ENCODE data around the gene ARFRP1. TPM values are rescaled to one million over a fixed set of nuclear protein-coding genes. Genes with fewer than 3 reads are reported as not detected.

The ARFRP1 gene
- total RNA-seq, 1 experiment from 2014 or later, result 74.0 TPM

DNA sequence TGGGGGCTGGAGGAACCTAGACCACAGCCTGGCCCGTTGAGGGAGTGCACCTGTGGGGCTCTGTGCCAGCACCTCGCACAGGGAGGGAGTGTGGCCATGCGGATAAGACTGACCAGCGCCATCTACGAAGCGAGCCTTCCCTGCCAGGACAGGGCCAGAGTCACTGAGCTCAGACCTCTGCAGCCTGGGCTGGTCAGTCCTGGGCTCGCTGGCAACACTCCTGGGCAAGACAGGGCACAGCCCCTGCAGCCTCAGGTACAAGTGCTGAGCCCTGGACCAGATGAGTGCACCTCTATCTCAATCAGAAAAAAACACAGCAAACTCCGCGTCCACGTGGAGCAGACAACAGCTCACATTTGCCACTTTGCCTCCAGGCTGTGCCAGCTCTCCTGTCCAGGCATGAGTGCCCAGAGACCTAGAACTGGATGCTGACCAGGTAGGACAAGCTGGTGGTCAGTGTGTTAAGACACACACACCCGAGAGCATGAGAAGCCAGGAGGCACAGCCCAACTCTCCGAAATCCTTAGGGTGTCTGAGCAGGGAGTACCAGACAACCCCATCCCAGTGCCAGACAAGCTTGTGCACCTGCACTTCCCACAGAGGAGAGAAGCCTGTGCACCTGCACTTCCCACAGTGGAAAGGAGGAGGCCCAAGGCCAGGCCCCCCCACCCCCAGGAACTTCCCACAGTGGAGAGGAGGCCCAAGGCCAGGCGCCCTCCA is 4.9 kb downstream of the ARFRP1 start:
- Mint-ChIP-seq H3K4me1 (ENCODE audit: low read depth, unreplicated experiment) (peaks cover 48% of the 10 kb centered on the region), H3K36me3 (ENCODE audit: insufficient read depth, unreplicated experiment) (peaks cover 91% of the 10 kb centered on the region), H3K4me3 (ENCODE audit: low read depth, unreplicated experiment) (no peak overlapping the region), H3K9me3 (ENCODE audit: low read depth, unreplicated experiment) (no peaks in the 10 kb centered on the region), H3K27me3 (ENCODE audit: unreplicated experiment) (no peaks in the 10 kb centered on the region), H3K27ac (ENCODE audit: unreplicated experiment) (peak overlapping the region; percentile 67)
- DNase-seq, result no peak
- CTCF ChIA-PET, result interaction anchor here (0.5 kb wide), 1 partner anchor 20 kb away, joined by 5 read pairs; no protein-coding TSS in a partner anchor
- BruUV-seq (replicated peaks), result no TSS peak
- TF ChIP-seq, protein P1, sequence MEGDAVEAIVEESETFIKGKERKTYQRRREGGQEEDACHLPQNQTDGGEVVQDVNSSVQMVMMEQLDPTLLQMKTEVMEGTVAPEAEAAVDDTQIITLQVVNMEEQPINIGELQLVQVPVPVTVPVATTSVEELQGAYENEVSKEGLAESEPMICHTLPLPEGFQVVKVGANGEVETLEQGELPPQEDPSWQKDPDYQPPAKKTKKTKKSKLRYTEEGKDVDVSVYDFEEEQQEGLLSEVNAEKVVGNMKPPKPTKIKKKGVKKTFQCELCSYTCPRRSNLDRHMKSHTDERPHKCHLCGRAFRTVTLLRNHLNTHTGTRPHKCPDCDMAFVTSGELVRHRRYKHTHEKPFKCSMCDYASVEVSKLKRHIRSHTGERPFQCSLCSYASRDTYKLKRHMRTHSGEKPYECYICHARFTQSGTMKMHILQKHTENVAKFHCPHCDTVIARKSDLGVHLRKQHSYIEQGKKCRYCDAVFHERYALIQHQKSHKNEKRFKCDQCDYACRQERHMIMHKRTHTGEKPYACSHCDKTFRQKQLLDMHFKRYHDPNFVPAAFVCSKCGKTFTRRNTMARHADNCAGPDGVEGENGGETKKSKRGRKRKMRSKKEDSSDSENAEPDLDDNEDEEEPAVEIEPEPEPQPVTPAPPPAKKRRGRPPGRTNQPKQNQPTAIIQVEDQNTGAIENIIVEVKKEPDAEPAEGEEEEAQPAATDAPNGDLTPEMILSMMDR (IDR thresholded peaks at IDR 0.05; ENCODE audit: unreplicated experiment), result no peak
- intact Hi-C loops (cut with micrococcal nuclease; ENCODE audit: unreplicated experiment), result no loop called here

DNA sequence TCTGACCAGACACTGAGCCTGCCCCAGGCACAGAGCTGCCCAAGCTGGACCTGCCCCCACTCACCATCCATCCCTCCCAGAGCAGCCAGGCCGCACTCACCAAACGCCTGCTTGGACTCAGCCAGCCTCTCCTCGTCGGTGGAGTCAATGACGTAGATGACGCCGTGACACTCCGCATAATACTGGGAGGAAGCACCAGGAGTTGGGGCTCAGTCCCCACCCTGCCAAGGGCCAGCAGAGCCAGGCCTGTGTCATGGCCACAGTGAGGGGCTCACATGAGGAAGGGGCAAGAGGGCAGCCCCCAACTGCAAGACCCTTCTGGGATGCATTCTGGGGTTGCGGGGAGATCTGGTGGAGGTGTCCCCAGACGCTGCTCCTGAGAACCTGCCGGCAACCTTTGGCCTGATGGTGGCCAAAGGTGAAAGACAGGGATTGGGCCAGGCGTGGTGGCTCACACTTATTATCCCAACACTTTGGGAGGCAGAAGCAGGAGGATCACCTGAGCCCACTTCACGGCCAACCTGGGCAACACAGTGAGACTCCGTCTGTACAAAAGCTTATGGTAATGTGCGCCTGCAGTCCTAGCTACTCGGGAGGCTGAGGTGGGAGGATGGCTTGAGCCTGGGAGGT is 5.6 kb downstream of the ARFRP1 start:
- TF ChIP-seq, protein P1 (IDR thresholded peaks at IDR 0.05; ENCODE audit: unreplicated experiment), result no peak
- H3K36me3 Mint-ChIP-seq (ENCODE audit: insufficient read depth, unreplicated experiment), result peaks cover 91% of the 10 kb centered on the region
- no peaks in the 10 kb centered on the region for H3K9me3 Mint-ChIP-seq (ENCODE audit: low read depth, unreplicated experiment)

DNA sequence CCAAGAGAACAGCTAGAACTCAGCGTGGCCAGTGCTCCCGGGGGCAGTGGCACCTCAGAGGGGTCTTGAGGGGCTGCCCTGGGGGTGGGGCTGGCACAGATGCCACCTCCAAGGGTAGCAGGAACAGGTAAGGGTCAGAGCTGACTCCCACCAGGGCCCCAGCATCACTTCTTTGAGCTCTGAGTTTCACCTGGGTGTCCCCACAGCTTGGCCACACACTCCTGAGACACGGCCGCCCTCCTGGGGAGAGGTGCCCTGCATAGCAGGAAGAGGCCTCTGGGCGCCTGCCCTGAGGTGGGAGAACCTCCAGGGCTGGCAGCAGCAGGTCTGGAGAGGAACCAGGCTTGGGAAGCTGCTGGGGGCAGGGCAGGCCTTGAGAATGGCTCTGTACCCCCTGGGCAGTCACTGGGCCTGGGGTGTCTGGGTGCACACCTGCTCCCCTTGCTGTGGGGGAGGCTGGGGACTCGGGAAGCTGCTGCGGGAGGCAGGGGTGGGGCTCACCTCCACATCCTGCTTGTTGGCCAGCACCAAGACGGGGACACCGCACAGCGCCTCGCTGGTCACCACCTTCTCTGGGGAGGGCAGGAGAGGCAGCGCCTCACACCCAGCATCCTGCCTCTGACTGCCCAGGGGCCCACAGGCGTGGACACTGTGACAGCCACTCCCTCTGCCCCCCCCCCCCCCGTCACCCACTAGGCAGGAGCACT is 6.3 kb downstream of the ARFRP1 start:
- peak; percentile 4 for DNase-seq
- H3K27me3 Mint-ChIP-seq (ENCODE audit: unreplicated experiment), result no peaks in the 10 kb centered on the region
- no peak overlapping the region for H3K4me3 Mint-ChIP-seq (ENCODE audit: low read depth, unreplicated experiment)
- no TSS peak for BruUV-seq (replicated peaks)
- intact Hi-C loops (cut with micrococcal nuclease; ENCODE audit: unreplicated experiment), result no loop called here
- H3K27ac Mint-ChIP-seq (ENCODE audit: unreplicated experiment), result no peak overlapping the region
- peaks cover 44% of the 10 kb centered on the region for H3K4me1 Mint-ChIP-seq (ENCODE audit: low read depth, unreplicated experiment)
- H3K36me3 Mint-ChIP-seq (ENCODE audit: insufficient read depth, unreplicated experiment), result peaks cover 91% of the 10 kb centered on the region
- TF ChIP-seq, protein P1 (IDR thresholded peaks at IDR 0.05; ENCODE audit: unreplicated experiment), result no peak
- H3K9me3 Mint-ChIP-seq (ENCODE audit: low read depth, unreplicated experiment), result no peaks in the 10 kb centered on the region
- CTCF ChIA-PET, result no interaction called here

More for the DNA sequence above, 5.6 kb downstream of the ARFRP1 start:
- Mint-ChIP-seq H3K27me3 (ENCODE audit: unreplicated experiment) (no peaks in the 10 kb centered on the region), H3K4me1 (ENCODE audit: low read depth, unreplicated experiment) (peaks cover 50% of the 10 kb centered on the region), H3K4me3 (ENCODE audit: low read depth, unreplicated experiment) (no peak overlapping the region), H3K27ac (ENCODE audit: unreplicated experiment) (peak overlapping the region; percentile 67)
- no TSS peak for BruUV-seq (replicated peaks)
- intact Hi-C loops (cut with micrococcal nuclease; ENCODE audit: unreplicated experiment), result no loop called here
- no peak for DNase-seq
- CTCF ChIA-PET, result interaction anchor here (0.5 kb wide), 1 partner anchor 20 kb away, joined by 5 read pairs; no protein-coding TSS in a partner anchor

DNA sequence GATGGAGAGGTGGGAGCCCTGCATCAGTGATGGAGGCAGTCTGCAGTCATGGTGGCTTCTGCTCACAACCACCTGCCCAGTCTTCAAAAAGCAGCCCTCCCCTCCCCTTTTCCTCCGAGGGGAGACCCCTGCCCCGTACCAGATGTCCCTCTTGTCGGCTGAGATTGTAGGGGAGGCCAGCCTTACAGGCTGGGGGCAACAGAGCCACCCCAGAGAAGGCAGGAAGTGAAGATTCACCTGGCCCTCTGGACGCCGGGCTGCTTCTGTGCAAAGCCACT is 6.8 kb downstream of the ARFRP1 start:
- no peaks in the 10 kb centered on the region for H3K9me3 Mint-ChIP-seq (ENCODE audit: low read depth, unreplicated experiment)
- TF ChIP-seq, protein P1 (IDR thresholded peaks at IDR 0.05; ENCODE audit: unreplicated experiment), result no peak
- no peaks in the 10 kb centered on the region for H3K27me3 Mint-ChIP-seq (ENCODE audit: unreplicated experiment)
- no peak overlapping the region for H3K4me3 Mint-ChIP-seq (ENCODE audit: low read depth, unreplicated experiment)
- intact Hi-C loops (cut with micrococcal nuclease; ENCODE audit: unreplicated experiment), result no loop called here
- CTCF ChIA-PET, result no interaction called here
- no peak overlapping the region for H3K27ac Mint-ChIP-seq (ENCODE audit: unreplicated experiment)
- peaks cover 39% of the 10 kb centered on the region for H3K4me1 Mint-ChIP-seq (ENCODE audit: low read depth, unreplicated experiment)
- H3K36me3 Mint-ChIP-seq (ENCODE audit: insufficient read depth, unreplicated experiment), result peaks cover 91% of the 10 kb centered on the region
- no peak for DNase-seq
- no TSS peak for BruUV-seq (replicated peaks)
